Measurements from ENCODE around the gene NFYA. TPM values are rescaled to one million over a fixed set of nuclear protein-coding genes. Genes with fewer than 3 reads are reported as not detected.

Gene NFYA
- 11.2 and 19.2 TPM in 2 replicates for polyA plus RNA-seq (2011; rRNA removed)
- 5.3 and 7.1 TPM in 2 replicates for polyA plus RNA-seq (2012; cell fraction: cytosol; rRNA removed)
- 5.1 and 5.3 TPM in 2 replicates for polyA plus RNA-seq (2012; cell fraction: nucleus; rRNA removed)
- 15.7 to 17.0 TPM (median 16.2 TPM) in 3 replicates for polyA plus RNA-seq (2017; fragmentation: RNase III; extraction: RNeasy Plus Mini Kit Qiagen cat#74134 plus additional on column Dnase treatment)
- 39.9 and 41.1 TPM in 2 replicates for polyA minus RNA-seq (2011; rRNA and poly(A)+ RNA removed)

DNA sequence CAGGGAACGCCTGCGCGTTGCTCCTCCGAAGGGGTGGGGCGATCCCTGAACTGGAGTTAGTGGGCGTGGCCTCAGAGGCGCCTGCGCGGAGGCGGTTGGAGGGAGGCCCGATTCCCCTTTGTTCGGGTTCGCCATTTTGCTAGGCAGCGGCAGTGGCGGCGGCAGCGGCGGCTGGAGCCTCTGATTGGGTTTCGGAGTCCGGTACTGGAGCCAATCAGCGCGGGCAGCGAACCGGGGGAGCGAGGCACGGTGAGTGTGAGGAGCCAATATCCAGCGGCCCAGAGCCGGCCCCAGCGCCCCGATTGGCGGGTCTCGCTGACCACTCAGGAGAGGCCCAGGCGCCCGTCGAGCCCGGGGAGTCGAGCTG is at the start of gene NFYA:
TSS of gene NFYA (plus strand) at position 139 of the 367 bp plus-strand sequence. CDS start 6,116 bp downstream, outside the sequence.
- CTCF ChIA-PET: interaction anchor here (1.2 kb wide), 1 partner anchor 33 kb away, joined by 3 read pairs; no protein-coding TSS in a partner anchor
- FAIRE-seq (no peak), DNase-seq (ENCODE audit: low read depth in 1 of 2, low spot score in 1 of 2) (no peak)

GRCh38 chr6:41023114-41023513 is 49.7 kb upstream of the NFYA start:
- Histone ChIP-seq H3K27ac (peak overlapping the region; percentile 74 to 80; a peak in 5 of 6 replicates), H3K9me3 (peaks cover 3% of the 10 kb centered on the region; the same call in 1 of the 3 replicates), H3K4me2 (no peak overlapping the region; the same call in 2 of the 3 replicates), H3K4me3 (no peak overlapping the region), H3K4me1 (peaks cover 31% of the 10 kb centered on the region)
- ChIA-PET CTCF (interaction anchor here (0.9 to 8.0 kb wide), 8 partner anchors 15 to 410 kb away, joined by 3 to 71 read pairs (median 4); partner anchors contain the start of gene UNC5CL), POLR2A (no interaction called here)
- ATAC-seq (no peak), DNase-seq (ENCODE audit: low read depth in 1 of 2, low spot score in 1 of 2) (no peak), FAIRE-seq (no peak)
- 95% methylated on average over 3 of the region's 3 CpGs for WGBS (ENCODE audit: missing lambda C conversion rate)
- TF ChIP-seq NPAS2 (CRISPR knock-in tag; IDR thresholded peaks at IDR 0.05; ENCODE audit: borderline replicate concordance) (no peak), TFCP2L1 (CRISPR knock-in tag; IDR thresholded peaks at IDR 0.05) (no peak), POLR2A (IDR thresholded peaks at IDR 0.05; ENCODE audit: low read length) (no peak), GATA3 (IDR thresholded peaks at IDR 0.05; ENCODE audit: borderline replicate concordance) (no peak), CHD4 (IDR thresholded peaks at IDR 0.05; ENCODE audit: borderline replicate concordance) (no peak), RNF2 (IDR thresholded peaks at IDR 0.05; ENCODE audit: borderline replicate concordance, low read depth) (no peak), MAZ (IDR thresholded peaks at IDR 0.05; ENCODE audit: borderline replicate concordance, low read depth, low read length) (no peak), JUN (IDR thresholded peaks at IDR 0.05) (no peak), TP53 (CRISPR knock-in tag; IDR thresholded peaks at IDR 0.05) (no peak), RARB (CRISPR knock-in tag; IDR thresholded peaks at IDR 0.05) (no peak), FOSL2 (IDR thresholded peaks at IDR 0.05) (no peak), FOSL2 (CRISPR knock-in tag; IDR thresholded peaks at IDR 0.05) (no peak), ZFP36 (IDR thresholded peaks at IDR 0.05; ENCODE audit: borderline replicate concordance, partially characterized antibody) (no peak), RCOR1 (IDR thresholded peaks at IDR 0.05; ENCODE audit: low read depth, low read length) (no peak), RFX5 (IDR thresholded peaks at IDR 0.05) (no peak), BHLHE40 (IDR thresholded peaks at IDR 0.05; ENCODE audit: low read depth, low read length) (no peak), HOXB5 (CRISPR knock-in tag; IDR thresholded peaks at IDR 0.05) (no peak), FOXS1 (CRISPR knock-in tag; IDR thresholded peaks at IDR 0.05) (no peak)
- TF ChIP-seq, protein P1, sequence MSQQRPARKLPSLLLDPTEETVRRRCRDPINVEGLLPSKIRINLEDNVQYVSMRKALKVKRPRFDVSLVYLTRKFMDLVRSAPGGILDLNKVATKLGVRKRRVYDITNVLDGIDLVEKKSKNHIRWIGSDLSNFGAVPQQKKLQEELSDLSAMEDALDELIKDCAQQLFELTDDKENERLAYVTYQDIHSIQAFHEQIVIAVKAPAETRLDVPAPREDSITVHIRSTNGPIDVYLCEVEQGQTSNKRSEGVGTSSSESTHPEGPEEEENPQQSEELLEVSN (IDR thresholded peaks at IDR 0.05; ENCODE audit: borderline replicate concordance, low read depth): no peak
- TF ChIP-seq, protein P2, sequence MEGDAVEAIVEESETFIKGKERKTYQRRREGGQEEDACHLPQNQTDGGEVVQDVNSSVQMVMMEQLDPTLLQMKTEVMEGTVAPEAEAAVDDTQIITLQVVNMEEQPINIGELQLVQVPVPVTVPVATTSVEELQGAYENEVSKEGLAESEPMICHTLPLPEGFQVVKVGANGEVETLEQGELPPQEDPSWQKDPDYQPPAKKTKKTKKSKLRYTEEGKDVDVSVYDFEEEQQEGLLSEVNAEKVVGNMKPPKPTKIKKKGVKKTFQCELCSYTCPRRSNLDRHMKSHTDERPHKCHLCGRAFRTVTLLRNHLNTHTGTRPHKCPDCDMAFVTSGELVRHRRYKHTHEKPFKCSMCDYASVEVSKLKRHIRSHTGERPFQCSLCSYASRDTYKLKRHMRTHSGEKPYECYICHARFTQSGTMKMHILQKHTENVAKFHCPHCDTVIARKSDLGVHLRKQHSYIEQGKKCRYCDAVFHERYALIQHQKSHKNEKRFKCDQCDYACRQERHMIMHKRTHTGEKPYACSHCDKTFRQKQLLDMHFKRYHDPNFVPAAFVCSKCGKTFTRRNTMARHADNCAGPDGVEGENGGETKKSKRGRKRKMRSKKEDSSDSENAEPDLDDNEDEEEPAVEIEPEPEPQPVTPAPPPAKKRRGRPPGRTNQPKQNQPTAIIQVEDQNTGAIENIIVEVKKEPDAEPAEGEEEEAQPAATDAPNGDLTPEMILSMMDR (IDR thresholded peaks at IDR 0.05): no peak
- TF ChIP-seq, protein P3, sequence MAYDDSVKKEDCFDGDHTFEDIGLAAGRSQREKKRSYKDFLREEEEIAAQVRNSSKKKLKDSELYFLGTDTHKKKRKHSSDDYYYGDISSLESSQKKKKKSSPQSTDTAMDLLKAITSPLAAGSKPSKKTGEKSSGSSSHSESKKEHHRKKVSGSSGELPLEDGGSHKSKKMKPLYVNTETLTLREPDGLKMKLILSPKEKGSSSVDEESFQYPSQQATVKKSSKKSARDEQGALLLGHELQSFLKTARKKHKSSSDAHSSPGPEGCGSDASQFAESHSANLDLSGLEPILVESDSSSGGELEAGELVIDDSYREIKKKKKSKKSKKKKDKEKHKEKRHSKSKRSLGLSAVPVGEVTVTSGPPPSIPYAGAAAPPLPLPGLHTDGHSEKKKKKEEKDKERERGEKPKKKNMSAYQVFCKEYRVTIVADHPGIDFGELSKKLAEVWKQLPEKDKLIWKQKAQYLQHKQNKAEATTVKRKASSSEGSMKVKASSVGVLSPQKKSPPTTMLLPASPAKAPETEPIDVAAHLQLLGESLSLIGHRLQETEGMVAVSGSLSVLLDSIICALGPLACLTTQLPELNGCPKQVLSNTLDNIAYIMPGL (CRISPR knock-in tag; IDR thresholded peaks at IDR 0.05; ENCODE audit: borderline replicate concordance): no peak

More for the DNA sequence above, at the start of gene NFYA:
- Histone ChIP-seq H3K4me2 (peak within 1 kb of the TSS; percentile 93), H3K4me3 (peak within 1 kb of the TSS; percentile 97), H3K4me1 (peaks cover 22% of the 10 kb centered on the region; the same call in 2 of the 3 replicates), H3K27ac (peak within 1 kb of the TSS; percentile 98 to 99), H3K9me3 (no peaks in the 10 kb centered on the region)
- TF ChIP-seq, protein P4, sequence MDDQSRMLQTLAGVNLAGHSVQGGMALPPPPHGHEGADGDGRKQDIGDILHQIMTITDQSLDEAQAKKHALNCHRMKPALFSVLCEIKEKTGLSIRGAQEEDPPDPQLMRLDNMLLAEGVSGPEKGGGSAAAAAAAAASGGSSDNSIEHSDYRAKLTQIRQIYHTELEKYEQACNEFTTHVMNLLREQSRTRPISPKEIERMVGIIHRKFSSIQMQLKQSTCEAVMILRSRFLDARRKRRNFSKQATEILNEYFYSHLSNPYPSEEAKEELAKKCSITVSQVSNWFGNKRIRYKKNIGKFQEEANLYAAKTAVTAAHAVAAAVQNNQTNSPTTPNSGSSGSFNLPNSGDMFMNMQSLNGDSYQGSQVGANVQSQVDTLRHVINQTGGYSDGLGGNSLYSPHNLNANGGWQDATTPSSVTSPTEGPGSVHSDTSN (IDR thresholded peaks at IDR 0.05): 0 out of 2 replicates have a peak, but pooled peaks have one; percentile 21
- TF ChIP-seq ZNF302 (CRISPR knock-in tag; IDR thresholded peaks at IDR 0.05) (no peak), FOSL2 (IDR thresholded peaks at IDR 0.05) (no peak), FOSL2 (CRISPR knock-in tag; IDR thresholded peaks at IDR 0.05) (no peak), RFX5 (IDR thresholded peaks at IDR 0.05) (peak; percentile 70; the same call in 1 of the 2 replicates)
- peak; percentile 86 to 91 for ATAC-seq
- POLR2A ChIA-PET: interaction anchor here (0.6 to 1.2 kb wide), 5 partner anchors 31 to 248 kb away, joined by 3 to 4 read pairs (median 3); no protein-coding TSS in a partner anchor
- 1% methylated on average over 13 of the region's 37 CpGs for WGBS (ENCODE audit: missing lambda C conversion rate)

Data from A549 (cell line).